H1 (cell line): ENCODE measurements around the gene TERF2IP. TPM values are rescaled to one million over a fixed set of nuclear protein-coding genes. Genes with fewer than 3 reads are reported as not detected.

Source experiments
- CTCF ChIA-PET: fragments of 300-600 bp; sonication (Branson Sonifier 250); formaldehyde crosslinking; loops from one replicate; lab custom pipeline; 2021; ENCODE audit not compliant: partially characterized antibody; lab: Charles Lee
- POLR2A ChIA-PET: fragments of 300-600 bp; sonication (Branson Sonifier 250); formaldehyde crosslinking; loops from one replicate; lab custom pipeline; 2021; ENCODE audit warnings: inconsistent platforms; ENCODE audit not compliant: partially characterized antibody; lab: Charles Lee
- DNase-seq, 2 experiments: peaks; one replicate each; pipeline versions ENCODE4 v3.0.0 to v3.0.0-alpha.2; 2010 to 2022; ENCODE audit warnings: low spot score in 2 of 2, low read depth in 1 of 2, mixed read lengths in 1 of 2
- FAIRE-seq: peaks from 2 replicates; lab custom pipeline; 2011; peaks lifted over from hg19 to GRCh38; lab: Jason Lieb, UNC
- H2AFZ ChIP-seq: 2 replicates; pipeline ENCODE4 v1.8.1; 2012; ENCODE audit warnings: low read length, inconsistent platforms
- H2AK5ac ChIP-seq: 2 replicates; pipeline ENCODE4 v1.6.1; 2013; ENCODE audit warnings: low read depth, low read length
- H2BK120ac ChIP-seq: replicated peaks from 2 replicates; pipeline ENCODE3; 2013; ENCODE audit warnings: low read depth, low read length, inconsistent platforms
- H2BK12ac ChIP-seq: 2 replicates; pipeline ENCODE4 v1.6.1; 2013; ENCODE audit warnings: low read depth, low read length
- H2BK15ac ChIP-seq: 2 replicates; pipeline ENCODE4 v1.6.1; 2013; ENCODE audit warnings: low read length
- H2BK20ac ChIP-seq: 2 replicates; pipeline ENCODE4 v1.6.1; 2013; ENCODE audit warnings: low read length
- H2BK5ac ChIP-seq: 2 replicates; pipeline ENCODE4 v1.6.1; 2013; ENCODE audit warnings: low read depth, low read length
- H3K14ac ChIP-seq: 2 replicates; pipeline ENCODE4 v1.6.1; 2013; ENCODE audit warnings: inconsistent platforms; ENCODE audit not compliant: insufficient read length
- H3K18ac ChIP-seq: 2 replicates; pipeline ENCODE4 v1.6.1; 2013; ENCODE audit warnings: low read length; ENCODE audit errors: extremely low read depth
- H3K23ac ChIP-seq: 2 replicates; pipeline ENCODE4 v1.6.1; 2013; ENCODE audit warnings: inconsistent platforms; ENCODE audit not compliant: insufficient read length
- H3K23me2 ChIP-seq: 2 replicates; pipeline ENCODE4 v1.6.1; 2013; ENCODE audit warnings: low read depth, low read length
- H3K27ac ChIP-seq: 2 replicates; pipeline ENCODE4 v1.6.1; 2011; ENCODE audit warnings: low read depth, low read length, inconsistent platforms
- H3K27me3 ChIP-seq, 4 experiments: replicated peaks in 1 of 4; 1 replicate in 1 of 4; 2 replicates in 3 of 4; pipeline versions ENCODE4 v1.6.1 to v1.8.1; 2011 to 2013; ENCODE audit warnings: low read length in 3 of 4, mild to moderate bottlenecking in 3 of 4, inconsistent platforms in 2 of 4, mixed read lengths in 2 of 4, moderate library complexity in 1 of 4; ENCODE audit not compliant: control insufficient read depth in 3 of 4, insufficient read depth in 3 of 4; ENCODE audit errors: extremely low read depth in 1 of 4
- H3K36me3 ChIP-seq, 4 experiments: 2 replicates each; pipeline versions ENCODE4 v1.6.1 to v1.8.1; 2011 to 2013; ENCODE audit warnings: mild to moderate bottlenecking in 4 of 4, low read length in 3 of 4, moderate library complexity in 2 of 4, control low read depth in 1 of 4, inconsistent platforms in 1 of 4; ENCODE audit not compliant: insufficient read depth in 4 of 4, control insufficient read depth in 2 of 4
- H3K4ac ChIP-seq: replicated peaks from 2 replicates; pipeline ENCODE3; 2013; ENCODE audit warnings: low read length, low read depth, mixed read lengths, inconsistent platforms; ENCODE audit not compliant: insufficient read length
- H3K4me1 ChIP-seq, 4 experiments: replicated peaks in 1 of 4; 1 replicate in 1 of 4; 2 replicates in 3 of 4; pipeline versions ENCODE4 v1.6.1 to v1.8.1; 2011 to 2013; ENCODE audit warnings: low read length in 3 of 4, inconsistent platforms in 2 of 4, mixed read lengths in 1 of 4; ENCODE audit not compliant: insufficient read depth in 4 of 4, control insufficient read depth in 3 of 4
- H3K4me2 ChIP-seq, 2 experiments: 2 replicates each; pipeline versions ENCODE4 v1.6.1 to v1.8.1; 2011 to 2013; ENCODE audit warnings: low read depth in 2 of 2, low read length in 2 of 2, control low read depth in 1 of 2, inconsistent platforms in 1 of 2, mild to moderate bottlenecking in 1 of 2; ENCODE audit not compliant: insufficient read depth in 1 of 2
- H3K4me3 ChIP-seq, 4 experiments: fragments of 200-600, 300-600 bp in 1 of 4; sonication (generic), shearing (Covaris generic), sonication (Bioruptor Twin) in 1 of 4; 2 replicates each; pipeline versions ENCODE4 v1.5.1 to v1.8.1; 2011 to 2016; ENCODE audit warnings: low read length in 4 of 4, low read depth in 3 of 4, control low read depth in 2 of 4, inconsistent platforms in 2 of 4, mild to moderate bottlenecking in 2 of 4, mixed read lengths in 1 of 4, moderate library complexity in 1 of 4; ENCODE audit not compliant: insufficient read depth in 2 of 4; ENCODE audit errors: extremely low read depth in 1 of 4
- H3K56ac ChIP-seq: replicated peaks from 2 replicates; pipeline ENCODE3; 2013; ENCODE audit warnings: low read depth, mild to moderate bottlenecking, mixed read lengths, low read length, inconsistent platforms; ENCODE audit not compliant: insufficient read length
- H3K79me1 ChIP-seq: 2 replicates; pipeline ENCODE4 v1.6.1; 2013; ENCODE audit warnings: low read depth, low read length, control low read depth
- H3K79me2 ChIP-seq, 2 experiments: 2 replicates each; pipeline versions ENCODE4 v1.6.1 to v1.8.1; 2012 to 2013; ENCODE audit warnings: low read length in 2 of 2, mild to moderate bottlenecking in 2 of 2, inconsistent platforms in 1 of 2; ENCODE audit not compliant: insufficient read depth in 2 of 2, control insufficient read depth in 1 of 2
- H3K9ac ChIP-seq, 4 experiments: replicated peaks in 1 of 4; 1 replicate in 1 of 4; 2 replicates in 3 of 4; pipeline versions ENCODE4 v1.6.1 to v1.8.1; 2011 to 2013; ENCODE audit warnings: low read depth in 3 of 4, low read length in 3 of 4, control low read depth in 2 of 4, mild to moderate bottlenecking in 2 of 4, moderate library complexity in 2 of 4, inconsistent platforms in 1 of 4; ENCODE audit errors: extremely low read depth in 1 of 4
- H3K9me3 ChIP-seq, 2 experiments: 2 replicates each; pipeline versions ENCODE4 v1.6.1 to v1.8.1; 2012 to 2013; ENCODE audit warnings: mild to moderate bottlenecking in 2 of 2, moderate library complexity in 2 of 2, control low read depth in 1 of 2, inconsistent platforms in 1 of 2, low read depth in 1 of 2, low read length in 1 of 2, mixed read lengths in 1 of 2; ENCODE audit not compliant: insufficient read depth in 2 of 2
- H4K20me1 ChIP-seq, 2 experiments: replicated peaks in 1 of 2; 2 replicates each; pipeline versions ENCODE3 to v1.8.1; 2011 to 2013; ENCODE audit warnings: inconsistent platforms in 2 of 2, low read length in 2 of 2, mild to moderate bottlenecking in 1 of 2; ENCODE audit not compliant: insufficient read depth in 2 of 2, control insufficient read depth in 1 of 2
- H4K5ac ChIP-seq: 2 replicates; pipeline ENCODE4 v1.6.1; 2013; ENCODE audit warnings: low read length, low read depth, mixed read lengths, inconsistent platforms; ENCODE audit not compliant: insufficient read length
- H4K8ac ChIP-seq: 2 replicates; pipeline ENCODE4 v1.8.0; 2013; ENCODE audit warnings: mild to moderate bottlenecking, moderate library complexity, low read length, inconsistent platforms; ENCODE audit not compliant: insufficient read depth; ENCODE audit errors: extremely low read depth
- H4K91ac ChIP-seq: replicated peaks from 2 replicates; pipeline ENCODE3; 2013; ENCODE audit warnings: low read length, mixed read lengths, inconsistent platforms; ENCODE audit not compliant: insufficient read length
- CEBPB ChIP-seq: IDR thresholded peaks from 2 replicates; pipeline ENCODE4 v1.6.1; 2012; ENCODE audit warnings: low read depth, low read length
- GABPA ChIP-seq: IDR thresholded peaks from 2 replicates; pipeline ENCODE4 v1.6.1; 2011; ENCODE audit warnings: mild to moderate bottlenecking, low read length, moderate library complexity, borderline replicate concordance; ENCODE audit not compliant: insufficient read depth
- JUN ChIP-seq: IDR thresholded peaks from 2 replicates; pipeline ENCODE4 v1.6.1; 2011; ENCODE audit warnings: low read depth, mild to moderate bottlenecking, improper control_type of control experiment, low read length
- PHF8 ChIP-seq: fragments of 200-600 bp; sonication (generic); conservative IDR thresholded peaks from 2 replicates; pipeline ENCODE4 v1.7.1; 2012; ENCODE audit warnings: low read depth, mild to moderate bottlenecking, inconsistent platforms, low read length, moderate library complexity
- SIN3A ChIP-seq, 2 experiments: IDR thresholded peaks in 1 of 2; conservative IDR thresholded peaks in 1 of 2; 2 replicates each; pipeline ENCODE4 v1.6.1; 2011 to 2012; ENCODE audit warnings: low read length in 2 of 2, improper control_type of control experiment in 1 of 2, low read depth in 1 of 2, mild to moderate bottlenecking in 1 of 2
- SIRT6 ChIP-seq: IDR thresholded peaks from one replicate; pipeline ENCODE4 v1.7.1; 2012; ENCODE audit warnings: low read length, inconsistent platforms
- WGBS, 2 experiments: shearing (Covaris generic) in 1 of 2; methylation state at CpG; one replicate each; pipeline versions ENCODE4 v1.1.6 to v1.1.7; 2013 to 2015; ENCODE audit warnings: low lambda C conversion rate in 2 of 2, mixed read lengths in 2 of 2, inconsistent platforms in 1 of 2, low coverage in 1 of 2, missing lambda C conversion rate in 1 of 2; ENCODE audit not compliant: insufficient replicate concordance in 2 of 2, insufficient coverage in 1 of 2, insufficient read length in 1 of 2; ENCODE audit errors: extremely low coverage in 1 of 2, missing lambda C conversion rate in 1 of 2; 5-methylcytosine and 5-hydroxymethylcytosine counted together
- polyA plus RNA-seq, 7 experiments: library from polyadenylated mRNA; depleted of rRNA in 3 of 7; stranded (reverse) in 5 of 7; unstranded in 2 of 7; fragments of >200 nt in 5 of 7; fragments of 200-250 nt in 2 of 7; gene quantifications; 1 replicate in 5 of 7; 2 replicates in 1 of 7; 4 replicates in 1 of 7; pipeline versions ENCODE4 v1.2.1 to v1.2.3, GENCODE V29; 2011 to 2013; ENCODE audit warnings: missing spikeins in 2 of 7, mixed read lengths in 2 of 7
- total RNA-seq: library from RNA; stranded (reverse); fragmentation: NEBNext Ultra II Directional; extraction: Animal tissue kit (Norgen Biotek cat#: 25700); gene quantifications from 2 replicates; pipeline ENCODE4 v1.2.1, GENCODE V29; 2021
- TF ChIP-seq, protein P1 (sequence below): IDR thresholded peaks from 2 replicates; pipeline ENCODE4 v1.6.1; 2011; ENCODE audit warnings: low read length, improper control_type of control experiment

TERF2IP gene
- total and polyA plus RNA-seq, 2 of the 8 experiments (the other 6 are each of a cell fraction or from before 2014, with no cell fraction given): 5.5 to 15.1 TPM

DNA sequence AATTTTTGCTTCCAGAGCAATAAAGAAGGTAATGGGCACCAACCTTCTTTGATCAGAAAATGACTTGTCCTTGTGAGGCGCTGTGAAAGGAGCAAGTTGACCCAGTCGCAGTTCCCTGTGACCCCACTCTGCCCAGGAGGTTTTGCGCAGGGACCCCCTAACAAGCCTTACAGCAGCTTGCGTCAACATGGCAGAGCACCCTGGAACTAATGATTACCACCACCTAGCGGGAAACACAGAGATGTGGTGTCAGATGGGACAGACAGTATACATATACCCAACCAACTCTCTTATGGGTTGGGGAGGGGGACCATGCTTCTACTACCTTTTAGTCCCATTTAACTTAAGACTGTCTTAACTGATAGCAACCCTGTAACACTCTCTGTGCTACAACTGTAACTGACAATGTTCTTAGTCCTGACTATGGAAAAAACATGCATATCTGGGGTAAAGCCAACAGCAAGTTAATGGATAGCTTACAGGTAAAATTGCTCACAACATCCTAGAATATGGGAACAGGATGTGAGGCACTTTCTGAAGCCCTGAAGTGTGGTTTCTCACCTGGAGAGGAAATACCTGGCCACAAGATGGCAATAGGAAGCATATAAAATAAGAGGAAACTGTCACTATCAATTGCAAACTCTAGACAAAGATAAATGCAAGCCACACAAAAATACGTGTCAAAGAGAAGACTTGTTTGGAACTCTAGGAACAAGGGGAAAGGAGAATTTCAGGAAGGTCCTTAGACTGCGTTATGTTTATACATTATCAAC, 3.1 kb upstream of the TERF2IP start:
- H4K20me1 ChIP-seq: peaks cover 5 to 14% of the 10 kb centered on the region in 2 experiments
- no peak overlapping the region; a peak in 1 of 4 replicates for H3K4me2 ChIP-seq
- no peak overlapping the region for H2AK5ac ChIP-seq
- no peak overlapping the region for H3K14ac ChIP-seq
- peaks cover 3% of the 10 kb centered on the region for H3K23me2 ChIP-seq
- H2BK5ac ChIP-seq: no peak overlapping the region
- ChIA-PET POLR2A (interaction anchor here (1.9 to 2.9 kb wide), 2 partner anchors 13 to 21 kb away, joined by 7 to 14 read pairs; partner anchors contain the start of gene ADAT1), CTCF (interaction anchor here (1.0 to 1.8 kb wide), 2 partner anchors 19 to 120 kb away, joined by 4 to 5 read pairs; no protein-coding TSS in a partner anchor)
- H3K36me3 ChIP-seq: peaks cover 11 to 49% (median 28%) of the 10 kb centered on the region in 4 experiments
- H3K79me1 ChIP-seq: peaks cover 10% of the 10 kb centered on the region
- no peak overlapping the region for H4K8ac ChIP-seq
- 90% methylated on average over 7 of the region's 7 CpGs; no CpG with 5 or more reads in 1 of the 2 experiments for WGBS, 2 experiments
- H2BK20ac ChIP-seq: no peak overlapping the region
- no peak overlapping the region for H3K9ac ChIP-seq
- FAIRE-seq: no peak
- no peak overlapping the region for H2BK15ac ChIP-seq
- no peak overlapping the region for H2BK120ac ChIP-seq
- H3K18ac ChIP-seq: no peak overlapping the region
- H3K56ac ChIP-seq: no peak overlapping the region
- TF ChIP-seq SIN3A (conservative IDR thresholded peaks at IDR 0.05 in 1 of 2, IDR thresholded peaks at IDR 0.05 in 1 of 2; ENCODE audit: low read depth in 1 of 2, low read length in 2 of 2): no peak
- TF ChIP-seq CEBPB: no peak
- no peak for TF ChIP-seq GABPA
- no peak for TF ChIP-seq JUN
- TF ChIP-seq, protein P1, sequence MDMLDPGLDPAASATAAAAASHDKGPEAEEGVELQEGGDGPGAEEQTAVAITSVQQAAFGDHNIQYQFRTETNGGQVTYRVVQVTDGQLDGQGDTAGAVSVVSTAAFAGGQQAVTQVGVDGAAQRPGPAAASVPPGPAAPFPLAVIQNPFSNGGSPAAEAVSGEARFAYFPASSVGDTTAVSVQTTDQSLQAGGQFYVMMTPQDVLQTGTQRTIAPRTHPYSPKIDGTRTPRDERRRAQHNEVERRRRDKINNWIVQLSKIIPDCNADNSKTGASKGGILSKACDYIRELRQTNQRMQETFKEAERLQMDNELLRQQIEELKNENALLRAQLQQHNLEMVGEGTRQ: no peak
- no peak for TF ChIP-seq SIRT6
- no peak for TF ChIP-seq PHF8
- H3K79me2 ChIP-seq: peaks cover 23 to 67% of the 10 kb centered on the region in 2 experiments
- peaks cover 0 to 2% (median 0%) of the 10 kb centered on the region in 4 experiments; a peak in 2 of 7 replicates for H3K4me1 ChIP-seq
- H3K4me3 ChIP-seq: no peak overlapping the region
- no peak overlapping the region for H4K5ac ChIP-seq
- H2BK12ac ChIP-seq: no peak overlapping the region
- no peak overlapping the region for H4K91ac ChIP-seq
- H3K27me3 ChIP-seq: no peaks in the 10 kb centered on the region
- no peak overlapping the region for H2AFZ ChIP-seq
- DNase-seq: no peak
- no peak overlapping the region for H3K23ac ChIP-seq
- no peaks in the 10 kb centered on the region for H3K9me3 ChIP-seq
- no peak overlapping the region for H3K27ac ChIP-seq
- no peak overlapping the region for H3K4ac ChIP-seq
